Activated T-cell treated with anti-CD3 and anti-CD28 coated beads for 24 hours (primary cell): Measurements from ENCODE around the gene CHN2.

Source experiments
- DNase-seq: peaks from one replicate; pipeline ENCODE4 v3.0.0-alpha.2; 2020; ENCODE audit warnings: low read depth

CHN2 gene

GRCh38 chr7:29469976-29470557, 275.5 kb downstream of the CHN2 start:
- no peak for DNase-seq

- DNase-seq = no peak
Observed at GRCh38 chr7:29471444-29472138, 277.0 kb downstream of the CHN2 start.

- DNase-seq = no peak
Observed at GRCh38 chr7:29476916-29477315, 282.3 kb downstream of the CHN2 start.

- DNase-seq = no peak
Observed at GRCh38 chr7:29478226-29478625, 283.7 kb downstream of the CHN2 start.

- no peak for DNase-seq
Observed at GRCh38 chr7:29478687-29479240, 284.2 kb downstream of the CHN2 start.

- DNase-seq = no peak
Observed at GRCh38 chr7:29479301-29480200, 285.0 kb downstream of the CHN2 start.

- no peak for DNase-seq
Observed at GRCh38 chr7:29480451-29480850, 285.9 kb downstream of the CHN2 start.

GRCh38 chr7:29480934-29481651, 286.5 kb downstream of the CHN2 start:
- DNase-seq = no peak

GRCh38 chr7:29482056-29482455, 287.5 kb downstream of the CHN2 start:
- DNase-seq = no peak

- DNase-seq = no peak
Observed at GRCh38 chr7:29483219-29484104, 288.9 kb downstream of the CHN2 start.

GRCh38 chr7:29484280-29484679, 289.7 kb downstream of the CHN2 start:
- no peak for DNase-seq

GRCh38 chr7:29485339-29486190, 291.0 kb downstream of the CHN2 start:
- DNase-seq = no peak

GRCh38 chr7:29486191-29486700, 291.7 kb downstream of the CHN2 start:
- no peak for DNase-seq

- DNase-seq = no peak
Observed at GRCh38 chr7:29487424-29487823, 292.8 kb downstream of the CHN2 start.

- no peak for DNase-seq
Observed at GRCh38 chr7:29488203-29488970, 293.8 kb downstream of the CHN2 start.

- no peak for DNase-seq
Observed at GRCh38 chr7:29488977-29489376, 294.4 kb downstream of the CHN2 start.

GRCh38 chr7:29490094-29490607, 295.6 kb downstream of the CHN2 start:
- no peak for DNase-seq

- DNase-seq = no peak
Observed at GRCh38 chr7:29494350-29494749, 299.8 kb downstream of the CHN2 start.

- no peak for DNase-seq
Observed at GRCh38 chr7:29495653-29496052, 301.1 kb downstream of the CHN2 start.
